ENCODE measurements around the gene ADAD2.

ADAD2 gene

GRCh38 chr16:84232969-84233368 is 42.0 kb downstream of the ADAD2 start:
- no peak for TF ChIP-seq CTCF (conservative IDR thresholded peaks at IDR 0.05; ENCODE audit: low read depth, low read length)
- H3K36me3 ChIP-seq (ENCODE audit: insufficient read depth), result no peaks in the 10 kb centered on the region
- H3K27ac ChIP-seq, result no peak overlapping the region
- H3K4me2 ChIP-seq, result no peak overlapping the region
- H3K79me2 ChIP-seq (ENCODE audit: insufficient read depth, low read depth), result no peaks in the 10 kb centered on the region
- no peak overlapping the region for H3K4me3 ChIP-seq (IDR thresholded peaks at IDR 0.05; ENCODE audit: insufficient read depth, low read depth, low read length)
- no peaks in the 10 kb centered on the region for H3K4me1 ChIP-seq (ENCODE audit: low read depth, poor library complexity, severe bottlenecking)
- H3K27me3 ChIP-seq (ENCODE audit: insufficient read depth, low read depth), result peaks cover 80% of the 10 kb centered on the region
- H2AFZ ChIP-seq (ENCODE audit: low read depth), result no peak overlapping the region
- no peak overlapping the region for H3K9ac ChIP-seq
- H4K20me1 ChIP-seq (ENCODE audit: insufficient read depth), result no peaks in the 10 kb centered on the region

- TF ChIP-seq CTCF (conservative IDR thresholded peaks at IDR 0.05; ENCODE audit: low read depth, low read length), result no peak
- H3K4me1 ChIP-seq (ENCODE audit: low read depth, poor library complexity, severe bottlenecking), result no peaks in the 10 kb centered on the region
- H3K27ac ChIP-seq, result no peak overlapping the region
- no peak overlapping the region for H2AFZ ChIP-seq (ENCODE audit: low read depth)
- H4K20me1 ChIP-seq (ENCODE audit: insufficient read depth), result no peaks in the 10 kb centered on the region
- no peak overlapping the region for H3K4me2 ChIP-seq
- no peak overlapping the region for H3K9ac ChIP-seq
- no peak overlapping the region for H3K4me3 ChIP-seq (IDR thresholded peaks at IDR 0.05; ENCODE audit: insufficient read depth, low read depth, low read length)
- H3K36me3 ChIP-seq (ENCODE audit: insufficient read depth), result no peaks in the 10 kb centered on the region
- no peaks in the 10 kb centered on the region for H3K79me2 ChIP-seq (ENCODE audit: insufficient read depth, low read depth)
- peaks cover 86% of the 10 kb centered on the region for H3K27me3 ChIP-seq (ENCODE audit: insufficient read depth, low read depth)
Observed at GRCh38 chr16:84233748-84234147, 42.8 kb downstream of the ADAD2 start.

GRCh38 chr16:84234321-84235241 is 43.6 kb downstream of the ADAD2 start:
- Histone ChIP-seq H3K79me2 (ENCODE audit: insufficient read depth, low read depth) (no peaks in the 10 kb centered on the region), H4K20me1 (ENCODE audit: insufficient read depth) (no peaks in the 10 kb centered on the region), H3K27ac (no peak overlapping the region), H3K4me3 (IDR thresholded peaks at IDR 0.05; ENCODE audit: insufficient read depth, low read depth, low read length) (no peak overlapping the region), H3K27me3 (ENCODE audit: insufficient read depth, low read depth) (peaks cover 86% of the 10 kb centered on the region), H3K9ac (no peak overlapping the region), H3K4me2 (no peak overlapping the region), H3K4me1 (ENCODE audit: low read depth, poor library complexity, severe bottlenecking) (no peaks in the 10 kb centered on the region), H2AFZ (ENCODE audit: low read depth) (no peak overlapping the region), H3K36me3 (ENCODE audit: insufficient read depth) (no peaks in the 10 kb centered on the region)
- no peak for TF ChIP-seq CTCF (conservative IDR thresholded peaks at IDR 0.05; ENCODE audit: low read depth, low read length)

GRCh38 chr16:84236671-84237070 is 45.7 kb downstream of the ADAD2 start:
- Histone ChIP-seq H2AFZ (ENCODE audit: low read depth) (no peak overlapping the region), H3K4me2 (no peak overlapping the region), H3K27me3 (ENCODE audit: insufficient read depth, low read depth) (peaks cover 87% of the 10 kb centered on the region), H3K36me3 (ENCODE audit: insufficient read depth) (no peaks in the 10 kb centered on the region), H3K9ac (no peak overlapping the region), H3K4me1 (ENCODE audit: low read depth, poor library complexity, severe bottlenecking) (no peaks in the 10 kb centered on the region), H3K79me2 (ENCODE audit: insufficient read depth, low read depth) (no peaks in the 10 kb centered on the region), H3K27ac (no peak overlapping the region), H4K20me1 (ENCODE audit: insufficient read depth) (no peaks in the 10 kb centered on the region), H3K4me3 (IDR thresholded peaks at IDR 0.05; ENCODE audit: insufficient read depth, low read depth, low read length) (no peak overlapping the region)
- TF ChIP-seq CTCF (conservative IDR thresholded peaks at IDR 0.05; ENCODE audit: low read depth, low read length), result no peak
